Activated T-helper 9 cell treated with anti-CD3 and anti-CD28 coated beads, Interleukin-2, amount 50 U/mL, for 16 hours (primary cell): ENCODE measurements around the gene SLC16A10.
"Not testable (repeated sequence)": the region's sequence is repeated elsewhere in the genome, so short reads cannot be mapped to it uniquely, and the experiment has no call there.

Experiments
- DNase-seq: peaks from one replicate; pipeline ENCODE4 v3.0.0-alpha.2; 2020; ENCODE audit warnings: low read depth

SLC16A10 gene

GRCh38 chr6:111086685-111087084 is 618 bp upstream of the SLC16A10 start:
- no peak for DNase-seq

DNA sequence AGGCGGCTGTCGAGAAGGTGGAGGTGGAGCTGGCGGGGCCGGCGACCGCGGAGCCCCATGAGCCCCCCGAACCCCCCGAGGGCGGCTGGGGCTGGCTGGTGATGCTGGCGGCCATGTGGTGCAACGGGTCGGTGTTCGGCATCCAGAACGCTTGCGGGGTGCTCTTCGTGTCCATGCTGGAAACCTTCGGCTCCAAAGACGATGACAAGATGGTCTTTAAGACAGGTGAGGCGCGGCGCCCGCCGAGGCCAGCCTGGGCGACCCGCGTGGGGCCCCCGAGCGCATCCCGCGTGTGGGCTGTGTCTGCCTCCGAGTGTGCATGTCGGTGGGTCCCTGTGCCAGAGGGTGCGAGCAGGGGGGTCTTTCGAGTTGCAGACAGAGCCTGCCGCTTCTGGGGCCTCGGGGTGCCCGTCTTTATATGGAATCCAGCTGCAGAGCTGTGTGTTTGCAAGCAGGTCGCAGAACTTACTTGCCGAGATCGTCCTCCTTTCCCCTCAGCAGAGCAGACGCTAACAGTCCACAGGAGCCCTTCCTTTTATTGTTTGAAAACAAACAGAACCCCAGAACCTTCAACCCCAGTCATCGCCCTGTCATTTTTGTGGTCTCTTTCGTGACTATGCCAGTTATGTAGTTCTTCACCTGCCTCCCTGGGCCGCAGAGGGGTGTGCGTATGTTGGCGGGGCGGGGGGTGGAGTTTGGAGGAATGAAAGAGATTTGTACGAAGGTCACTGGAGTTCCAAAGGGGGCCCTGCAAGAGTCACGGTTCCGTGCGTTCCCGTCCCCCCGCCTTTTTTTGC is 766 bp downstream of the SLC16A10 start:
- peak; percentile 32 for DNase-seq

- no peak for DNase-seq
Measured at GRCh38 chr6:111088668-111089003, 1.3 kb downstream of the SLC16A10 start.

DNA sequence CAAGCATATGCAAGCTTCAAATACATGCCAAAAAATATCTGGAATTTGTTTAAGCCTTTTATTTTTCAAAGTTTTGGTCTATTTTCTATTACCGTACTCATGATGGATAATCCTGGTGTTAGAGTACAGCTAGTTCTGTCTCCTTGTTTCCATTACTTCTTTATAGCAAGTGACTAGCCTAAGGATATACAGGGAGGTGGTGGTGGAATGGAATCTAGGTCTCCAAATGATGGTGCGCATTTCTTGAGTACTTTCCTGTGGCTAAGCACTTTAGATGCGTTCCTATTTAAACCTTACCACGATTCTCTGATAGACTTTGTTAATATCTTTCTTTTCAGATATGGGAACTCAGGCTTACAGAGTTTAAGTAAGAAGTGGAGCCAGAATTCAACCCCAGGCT is 3.5 kb downstream of the SLC16A10 start:
- no peak for DNase-seq

DNA sequence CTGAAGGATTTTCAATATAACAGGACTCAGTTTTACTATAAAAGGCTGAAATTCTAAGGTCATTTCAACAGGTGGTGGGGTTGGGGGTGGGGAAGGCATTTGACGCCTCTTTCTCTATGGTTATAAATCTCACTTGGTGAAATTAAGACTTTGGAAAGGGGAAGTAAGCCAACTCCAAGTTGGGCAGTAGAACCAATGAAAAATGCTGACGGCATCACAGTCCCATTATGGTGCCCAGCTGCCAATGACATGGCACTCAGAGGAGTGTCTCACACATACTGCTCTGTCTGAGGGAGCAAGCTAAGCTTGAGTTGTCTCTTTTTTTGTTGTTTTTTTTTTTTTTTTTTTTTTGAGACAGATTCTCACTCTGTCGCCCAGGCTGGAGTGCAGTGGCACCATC is 4.7 kb downstream of the SLC16A10 start:
- DNase-seq: no peak

- not testable (repeated sequence) for DNase-seq
Measured at GRCh38 chr6:111095488-111095887, 8.2 kb downstream of the SLC16A10 start.

DNA sequence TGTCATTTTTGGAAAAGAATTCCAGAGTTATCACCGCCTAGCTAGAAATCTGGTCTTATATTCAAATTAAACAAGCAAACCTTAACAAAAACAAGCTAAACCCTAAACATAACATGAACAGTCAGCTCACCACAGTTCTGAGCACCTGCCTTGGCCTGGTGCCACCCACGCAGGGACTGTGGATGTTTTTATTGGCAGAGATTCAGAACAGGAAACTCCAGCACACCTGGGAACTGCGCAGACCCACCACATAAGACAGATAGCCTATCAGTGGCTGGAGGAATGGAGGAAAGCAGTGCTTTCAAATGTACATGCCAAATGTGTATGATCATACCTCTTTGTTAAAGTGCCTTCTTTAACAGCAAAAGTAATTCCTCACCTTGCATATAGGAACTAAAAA is 8.9 kb downstream of the SLC16A10 start:
- DNase-seq: no peak

DNA sequence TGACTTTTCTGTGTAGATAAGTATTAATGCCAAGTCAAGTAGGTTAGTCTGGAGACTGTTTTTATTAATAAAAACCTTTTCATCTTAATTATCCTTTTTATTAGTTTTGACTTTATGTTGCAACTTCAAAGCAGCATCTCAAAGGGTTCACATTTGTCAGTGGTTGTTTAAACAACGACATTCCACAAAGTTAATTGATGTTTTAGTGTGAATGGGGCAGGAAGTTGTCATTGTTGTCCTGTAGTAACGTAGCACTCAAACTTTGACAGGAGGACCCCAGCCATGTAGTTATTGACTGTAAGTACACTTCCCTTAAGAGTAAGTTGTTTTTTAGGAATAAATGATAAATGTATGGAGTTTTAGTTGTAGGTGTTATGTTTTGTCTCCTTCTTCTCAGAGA is 11.3 kb downstream of the SLC16A10 start:
- no peak for DNase-seq

DNA sequence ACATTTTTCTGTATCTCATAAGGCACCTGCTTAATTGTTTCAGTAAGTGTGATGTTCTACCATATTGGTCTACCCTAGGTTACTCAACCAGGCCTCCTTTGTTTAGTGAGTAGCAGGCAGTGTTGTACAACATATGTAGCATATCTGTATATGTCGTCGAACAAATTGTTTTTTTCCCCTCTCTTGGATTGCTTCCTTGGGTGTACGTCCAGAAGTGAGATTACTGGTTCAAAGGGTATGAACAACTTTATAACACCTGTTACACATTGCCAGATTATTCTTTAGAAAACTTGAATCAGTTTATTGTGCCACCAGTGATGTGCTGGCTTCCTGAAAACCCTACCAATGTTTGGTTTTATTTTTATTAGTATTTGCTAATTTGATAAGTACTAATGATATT is 14.7 kb downstream of the SLC16A10 start:
- DNase-seq: no peak

- no peak for DNase-seq
Measured at GRCh38 chr6:111105578-111105977, 18.3 kb downstream of the SLC16A10 start.

- no peak for DNase-seq
Measured at GRCh38 chr6:111107589-111107988, 20.3 kb downstream of the SLC16A10 start.

DNA sequence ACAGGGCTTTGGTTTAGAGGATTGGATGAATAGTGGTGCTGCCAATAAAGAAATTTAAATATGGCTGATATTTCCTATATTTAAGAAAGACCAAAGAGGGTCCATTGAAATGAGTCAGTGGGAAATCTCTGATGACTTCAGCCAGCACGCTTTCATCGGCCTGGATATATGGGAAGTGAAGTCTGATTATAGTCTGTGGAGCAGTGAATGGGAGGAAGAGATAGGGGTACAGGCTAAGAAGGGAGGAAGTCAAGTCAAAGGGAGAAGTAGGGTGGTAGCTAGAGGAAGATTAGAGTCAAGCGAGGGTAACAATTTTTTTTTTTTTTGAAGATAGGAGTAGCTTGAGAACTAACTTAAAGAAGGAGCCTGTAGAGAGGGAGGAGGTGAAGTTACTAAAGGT is 22.7 kb downstream of the SLC16A10 start:
- DNase-seq: no peak

DNA sequence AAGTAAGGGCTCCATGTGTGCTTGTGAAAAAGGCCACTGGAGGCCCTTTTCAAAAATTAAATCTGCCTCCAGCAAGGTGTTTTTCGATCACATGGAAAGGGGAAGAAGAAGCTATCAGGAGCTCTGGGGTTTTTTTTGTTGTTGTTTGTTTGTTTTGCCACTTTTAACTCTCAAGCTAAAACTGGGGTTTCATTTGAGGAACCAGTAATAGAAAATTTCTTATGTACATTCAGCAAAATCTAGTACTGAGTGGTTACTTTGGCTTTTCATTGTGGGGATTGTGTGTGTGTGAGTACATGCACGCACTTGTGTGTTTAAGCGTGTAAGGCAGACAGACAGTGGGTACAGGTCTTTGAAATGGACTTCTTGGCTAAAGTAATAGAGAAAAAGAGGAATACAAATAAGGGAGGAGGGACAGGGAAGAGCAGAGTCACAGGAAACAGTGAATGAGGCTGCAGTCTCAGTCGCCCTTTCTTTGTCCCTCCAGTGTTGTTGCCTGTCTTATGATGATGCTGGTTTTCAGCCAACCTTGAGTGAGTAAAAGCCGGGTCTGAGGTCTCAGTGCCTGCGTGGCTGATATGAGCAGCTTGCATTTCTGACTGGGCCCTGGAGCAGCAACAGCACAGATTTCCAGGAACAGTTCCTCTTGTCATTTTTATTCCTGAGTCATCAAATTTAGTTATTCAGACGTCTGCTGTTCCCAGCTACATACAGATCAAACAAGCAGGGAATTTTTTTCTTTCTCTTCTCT is 26.2 kb downstream of the SLC16A10 start:
- DNase-seq: no peak

DNA sequence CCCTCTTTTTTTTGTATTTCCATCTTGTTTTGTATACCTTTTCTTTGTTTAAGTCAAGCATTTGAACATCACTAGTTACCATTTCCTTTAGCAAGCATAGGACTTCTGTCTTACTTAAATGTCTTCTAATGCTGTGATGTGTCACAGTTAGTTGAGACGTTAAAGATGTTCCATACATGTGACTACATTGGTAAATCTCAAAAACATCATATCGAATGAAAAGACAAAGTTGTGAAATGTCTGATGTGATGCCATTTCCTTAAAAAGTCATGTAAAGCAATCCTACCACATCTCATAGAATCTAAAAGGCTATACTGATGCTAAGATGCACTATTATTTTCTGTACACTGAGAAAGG is 26.8 kb downstream of the SLC16A10 start:
- no peak for DNase-seq

DNA sequence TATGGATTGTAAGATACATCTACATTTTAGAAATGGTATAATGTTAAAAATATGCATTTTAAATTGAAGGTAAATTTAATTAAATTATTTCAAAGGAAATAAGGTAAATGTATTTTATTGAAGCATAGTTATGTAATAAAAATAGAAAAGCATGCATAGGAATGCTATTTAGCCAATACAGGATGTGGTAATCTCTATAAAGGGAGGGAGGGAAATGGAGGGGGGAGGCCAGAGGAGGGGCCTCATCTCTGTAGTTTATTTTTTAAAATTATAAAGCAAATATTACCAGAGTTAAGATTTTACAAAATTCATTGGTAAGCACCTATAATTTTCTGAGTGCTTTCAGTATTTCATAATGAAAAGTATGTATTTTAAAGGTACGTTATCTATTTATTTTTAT is 27.2 kb downstream of the SLC16A10 start:
- no peak for DNase-seq

DNA sequence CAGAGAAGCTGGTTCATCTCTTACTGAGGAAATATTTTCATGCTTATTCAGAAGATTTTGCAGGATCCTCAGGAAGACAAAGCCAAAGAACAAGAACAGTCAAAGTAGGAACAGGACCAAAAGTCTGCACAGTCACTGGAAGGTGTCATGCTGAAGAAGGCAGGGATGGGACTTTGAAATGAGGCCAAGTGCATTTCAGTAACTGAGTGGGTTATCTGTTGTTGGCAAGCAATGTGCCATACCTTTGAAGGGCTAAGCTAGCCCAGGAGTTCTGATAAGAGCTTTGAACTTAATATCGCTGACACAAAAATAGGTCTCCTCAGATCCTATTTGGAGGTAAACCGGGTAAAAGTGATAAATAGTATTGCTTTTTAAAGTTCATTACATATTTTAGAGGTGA is 31.5 kb downstream of the SLC16A10 start:
- no peak for DNase-seq

- DNase-seq: no peak
Measured at GRCh38 chr6:111119571-111120329, 32.4 kb downstream of the SLC16A10 start.

DNA sequence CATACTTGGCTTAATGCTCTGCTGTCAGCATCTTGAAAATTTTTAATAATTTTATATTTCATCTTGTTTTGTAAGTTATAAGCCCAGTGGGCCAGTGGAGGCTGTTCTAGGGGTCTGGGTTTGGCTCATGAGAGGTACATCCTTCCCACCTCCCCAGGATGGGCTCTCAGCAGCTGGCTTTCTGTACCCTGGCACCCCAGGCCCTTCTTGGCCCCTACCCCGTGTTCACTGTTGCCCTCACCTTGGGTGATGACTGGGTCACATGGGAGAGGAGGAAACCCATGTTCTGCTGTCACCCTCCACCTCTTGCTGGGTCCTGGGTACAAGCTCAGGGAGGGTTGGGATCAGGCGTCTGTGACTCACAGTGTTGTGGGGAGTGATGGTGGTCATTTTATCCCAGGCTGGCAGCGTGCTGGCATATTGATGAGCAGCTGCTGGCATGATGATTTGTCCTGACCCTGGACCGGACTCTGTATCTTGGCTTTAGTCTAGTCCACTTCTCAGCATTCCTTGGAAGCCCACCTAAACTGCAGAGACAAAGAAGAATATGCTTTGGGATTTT is 34.6 kb downstream of the SLC16A10 start:
- no peak for DNase-seq

GRCh38 chr6:111122458-111123286 is 35.4 kb downstream of the SLC16A10 start:
- DNase-seq: no peak

- DNase-seq: no peak
Measured at GRCh38 chr6:111124406-111124805, 37.1 kb downstream of the SLC16A10 start.

GRCh38 chr6:111129013-111129412 is 41.7 kb downstream of the SLC16A10 start:
- DNase-seq: no peak

- DNase-seq: not testable (repeated sequence)
Measured at GRCh38 chr6:111131018-111131417, 43.7 kb downstream of the SLC16A10 start.
